Bronchial epithelial cell (primary cell): ENCODE measurements around the gene HAGH. TPM values are rescaled to one million over a fixed set of nuclear protein-coding genes. Genes with fewer than 3 reads are reported as not detected.
A peak's percentile ranks its signal among the peaks of the same experiment; 100 is the strongest.

ENCODE experiments used
- DNase-seq: peaks from one replicate; pipeline ENCODE4 v3.0.0-alpha.2; 2010; ENCODE audit warnings: low read depth
- FAIRE-seq: peaks from 2 replicates; lab custom pipeline; 2011; peaks lifted over from hg19 to GRCh38; lab: Jason Lieb, UNC
- H3K27me3 ChIP-seq: 2 replicates; pipeline ENCODE4 v1.5.1; 2011; ENCODE audit warnings: low read length; ENCODE audit not compliant: control insufficient read depth, insufficient read depth
- H3K36me3 ChIP-seq: 2 replicates; pipeline ENCODE4 v1.5.1; 2011; ENCODE audit warnings: low read length; ENCODE audit not compliant: control insufficient read depth, insufficient read depth
- H3K4me3 ChIP-seq: 2 replicates; pipeline ENCODE4 v1.5.1; 2011; ENCODE audit warnings: mild to moderate bottlenecking, low read depth, low read length, control low read depth
- total RNA-seq: library from RNA; depleted of rRNA; stranded (reverse); fragments of >200 nt; gene quantifications from 2 replicates; pipeline ENCODE4 v1.2.1, GENCODE V29; 2014
- TF ChIP-seq, protein P1 (sequence below): IDR thresholded peaks from 2 replicates; pipeline ENCODE4 v1.5.1; 2011; ENCODE audit warnings: mild to moderate bottlenecking, moderate library complexity, low read length, control low read depth, inconsistent platforms; ENCODE audit not compliant: insufficient read depth, severe bottlenecking

Gene HAGH
- total RNA-seq, 1 donor from 2014 or later: 60.0 TPM

DNA sequence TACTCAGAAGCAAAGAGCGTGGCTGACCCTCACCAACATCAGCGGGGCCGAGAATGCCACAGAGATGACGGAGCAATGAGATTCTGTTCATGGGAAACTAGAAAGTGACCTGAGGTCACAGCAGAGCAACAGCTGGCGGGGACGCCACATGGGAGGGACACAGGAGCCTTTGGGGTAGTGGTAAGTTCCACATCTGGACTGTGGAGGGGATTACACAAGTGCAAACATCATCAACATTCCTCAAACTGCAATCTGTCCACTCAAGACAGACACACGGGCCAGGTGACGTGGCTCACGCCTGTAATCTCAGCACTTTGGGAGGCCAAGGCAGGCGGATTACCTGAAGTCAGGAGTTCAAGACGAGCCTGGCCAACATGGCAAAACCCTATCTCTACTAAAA lies 11.2 kb downstream of the HAGH start:
- FAIRE-seq (peak; percentile 43), DNase-seq (no peak)
- peaks cover 13% of the 10 kb centered on the region for H3K36me3 ChIP-seq
- no peak overlapping the region for H3K4me3 ChIP-seq
- H3K27me3 ChIP-seq: no peaks in the 10 kb centered on the region
- TF ChIP-seq, protein P1, sequence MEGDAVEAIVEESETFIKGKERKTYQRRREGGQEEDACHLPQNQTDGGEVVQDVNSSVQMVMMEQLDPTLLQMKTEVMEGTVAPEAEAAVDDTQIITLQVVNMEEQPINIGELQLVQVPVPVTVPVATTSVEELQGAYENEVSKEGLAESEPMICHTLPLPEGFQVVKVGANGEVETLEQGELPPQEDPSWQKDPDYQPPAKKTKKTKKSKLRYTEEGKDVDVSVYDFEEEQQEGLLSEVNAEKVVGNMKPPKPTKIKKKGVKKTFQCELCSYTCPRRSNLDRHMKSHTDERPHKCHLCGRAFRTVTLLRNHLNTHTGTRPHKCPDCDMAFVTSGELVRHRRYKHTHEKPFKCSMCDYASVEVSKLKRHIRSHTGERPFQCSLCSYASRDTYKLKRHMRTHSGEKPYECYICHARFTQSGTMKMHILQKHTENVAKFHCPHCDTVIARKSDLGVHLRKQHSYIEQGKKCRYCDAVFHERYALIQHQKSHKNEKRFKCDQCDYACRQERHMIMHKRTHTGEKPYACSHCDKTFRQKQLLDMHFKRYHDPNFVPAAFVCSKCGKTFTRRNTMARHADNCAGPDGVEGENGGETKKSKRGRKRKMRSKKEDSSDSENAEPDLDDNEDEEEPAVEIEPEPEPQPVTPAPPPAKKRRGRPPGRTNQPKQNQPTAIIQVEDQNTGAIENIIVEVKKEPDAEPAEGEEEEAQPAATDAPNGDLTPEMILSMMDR: no peak

DNA sequence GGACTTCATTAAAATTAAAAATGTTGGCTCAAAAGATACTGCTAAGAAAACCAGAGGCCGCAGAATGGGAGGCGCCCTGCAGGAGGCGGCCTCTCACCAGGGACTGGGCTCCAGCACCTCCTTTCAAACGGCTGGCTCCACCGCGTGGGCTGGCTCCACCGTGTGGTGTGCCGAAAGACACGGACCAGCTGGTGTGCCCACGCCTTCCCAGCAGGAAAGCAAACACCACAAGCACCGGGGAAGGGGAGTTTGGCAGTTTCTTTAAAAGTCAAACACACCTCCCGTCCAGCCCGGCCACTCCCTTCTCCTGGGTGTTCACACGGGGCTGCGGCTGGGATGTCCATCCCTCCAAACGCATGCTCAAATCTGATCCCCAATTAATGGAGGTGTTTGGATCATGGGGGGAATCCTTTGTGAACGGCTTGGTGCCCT lies 13.9 kb downstream of the HAGH start:
- FAIRE-seq (no peak), DNase-seq (peak; percentile 55)
- Histone ChIP-seq H3K27me3 (no peaks in the 10 kb centered on the region), H3K36me3 (peaks cover 15% of the 10 kb centered on the region), H3K4me3 (no peak overlapping the region)
- TF ChIP-seq, protein P1: peak; percentile 75

- Histone ChIP-seq H3K27me3 (no peaks in the 10 kb centered on the region), H3K4me3 (no peak overlapping the region), H3K36me3 (peaks cover 10% of the 10 kb centered on the region)
- DNase-seq: no peak
- FAIRE-seq: no peak
- TF ChIP-seq, protein P1: no peak
Observed at GRCh38 chr16:1810536-1810935, 16.1 kb downstream of the HAGH start.

DNA sequence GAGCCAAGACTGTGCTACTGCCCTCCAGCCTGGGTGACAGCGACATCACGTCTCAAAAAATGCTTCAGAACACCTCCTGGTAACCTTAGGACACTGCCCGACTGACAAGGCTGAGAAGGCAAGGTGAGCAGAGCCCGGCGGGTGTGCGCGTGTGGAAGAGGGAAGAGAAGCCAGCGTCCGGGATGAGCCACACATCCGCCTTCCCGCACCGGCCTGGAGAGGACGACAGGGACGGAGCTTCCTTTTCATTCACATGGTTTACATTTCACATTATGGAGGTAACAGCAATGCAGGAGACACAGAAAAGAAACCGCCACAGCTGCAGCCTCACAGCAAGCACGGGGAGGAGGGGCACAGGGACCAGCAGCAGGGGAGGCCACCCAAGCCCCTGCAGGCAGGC lies 16.5 kb downstream of the HAGH start:
- FAIRE-seq (no peak), DNase-seq (no peak)
- Histone ChIP-seq H3K36me3 (peaks cover 10% of the 10 kb centered on the region), H3K4me3 (no peak overlapping the region), H3K27me3 (no peaks in the 10 kb centered on the region)
- TF ChIP-seq, protein P1: no peak

- Histone ChIP-seq H3K36me3 (peaks cover 10% of the 10 kb centered on the region), H3K4me3 (no peak overlapping the region), H3K27me3 (no peaks in the 10 kb centered on the region)
- FAIRE-seq (no peak), DNase-seq (no peak)
- TF ChIP-seq, protein P1: no peak
Observed at GRCh38 chr16:1809281-1809801, 17.3 kb downstream of the HAGH start.

DNA sequence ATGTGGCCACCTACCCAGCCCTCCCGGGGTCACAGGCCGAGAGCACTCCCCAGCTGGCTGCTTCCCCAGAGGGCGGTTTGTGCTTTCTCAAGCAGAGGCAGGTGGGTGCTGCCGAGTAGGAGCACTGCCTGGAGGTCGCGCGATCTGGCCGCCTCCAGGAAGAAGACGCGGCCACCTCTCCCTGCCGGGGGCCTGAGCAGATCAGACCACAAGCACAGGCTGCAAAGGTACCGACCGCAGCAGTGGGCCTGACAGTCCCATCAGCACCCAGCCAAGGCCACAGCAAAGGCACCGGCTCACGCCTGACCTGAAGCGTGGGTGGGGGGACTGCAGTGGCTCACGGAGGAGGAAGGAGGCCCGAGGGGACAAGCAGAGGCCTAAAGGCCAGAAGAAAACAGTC lies 17.9 kb downstream of the HAGH start:
- DNase-seq: no peak
- Histone ChIP-seq H3K4me3 (no peak overlapping the region), H3K36me3 (peaks cover 10% of the 10 kb centered on the region), H3K27me3 (no peaks in the 10 kb centered on the region)
- FAIRE-seq: no peak
- TF ChIP-seq, protein P1: no peak
